SU-DHL-6 (cell line): Measurements from ENCODE around the gene GIGYF2.

Experiments
- H2AFZ ChIP-seq: fragments of 200-600 bp; sonication (generic); 2 replicates; pipeline ENCODE4 v1.6.1; 2014; ENCODE audit warnings: low read depth, mild to moderate bottlenecking, moderate library complexity, mixed read lengths, antibody characterized with exemption, low read length; ENCODE audit not compliant: severe bottlenecking
- H3F3A ChIP-seq: fragments of 200-600 bp; shearing (Covaris generic); 2 replicates; pipeline ENCODE4 v1.6.0; 2016; ENCODE audit warnings: antibody characterized with exemption, mild to moderate bottlenecking; ENCODE audit not compliant: insufficient read depth
- H3K27ac ChIP-seq: fragments of 200-600 bp; sonication (generic); 2 replicates; pipeline ENCODE4 v1.5.1; 2016; ENCODE audit warnings: low read depth, mild to moderate bottlenecking, low read length, moderate library complexity, mixed read lengths
- H3K27me3 ChIP-seq: fragments of 200-600 bp; sonication (generic), shearing (Covaris generic); 2 replicates; pipeline ENCODE4 v1.6.0; 2014; ENCODE audit warnings: mild to moderate bottlenecking, low read length
- H3K36me3 ChIP-seq: fragments of 200-600 bp; sonication (generic); 2 replicates; pipeline ENCODE4 v1.6.1; 2014; ENCODE audit warnings: mild to moderate bottlenecking, low read length, mixed read lengths
- H3K4me2 ChIP-seq: fragments of 300-600, 200-600 bp; shearing (Covaris generic), sonication (generic); 2 replicates; pipeline ENCODE4 v1.6.0; 2014; ENCODE audit warnings: low read length, low read depth, mild to moderate bottlenecking; ENCODE audit not compliant: poor library complexity, severe bottlenecking
- H3K4me3 ChIP-seq: fragments of 200-600 bp; sonication (generic); 2 replicates; pipeline ENCODE4 v1.5.1; 2014; ENCODE audit warnings: antibody characterized with exemption, low read length, mild to moderate bottlenecking, mixed read lengths; ENCODE audit not compliant: insufficient read depth, poor library complexity, severe bottlenecking
- H3K79me2 ChIP-seq: fragments of 200-600 bp; sonication (generic); 2 replicates; pipeline ENCODE4 v1.6.1; 2014; ENCODE audit warnings: mild to moderate bottlenecking, low read length, moderate library complexity; ENCODE audit not compliant: insufficient read depth
- H3K9ac ChIP-seq: fragments of 200-600 bp; sonication (generic); 2 replicates; pipeline ENCODE4 v1.7.0; 2014; ENCODE audit warnings: mild to moderate bottlenecking, low read length
- H3K9me2 ChIP-seq: fragments of 200-600 bp; sonication (generic); replicated peaks from 2 replicates; pipeline ENCODE4 v1.6.1; 2014; ENCODE audit warnings: low read length; ENCODE audit not compliant: insufficient read depth
- H3K9me3 ChIP-seq: fragments of 200-600 bp; sonication (generic); 2 replicates; pipeline ENCODE4 v1.6.1; 2014; ENCODE audit warnings: low read length, mixed read lengths; ENCODE audit not compliant: insufficient read depth
- H4K20me1 ChIP-seq: fragments of 200-600 bp; sonication (generic); 2 replicates; pipeline ENCODE4 v1.6.1; 2014; ENCODE audit warnings: low read depth, mild to moderate bottlenecking, antibody characterized with exemption, low read length, moderate library complexity, mixed read lengths
- EZH2phosphoT487 ChIP-seq: fragments of 200-600 bp; sonication (generic), shearing (Covaris generic); conservative IDR thresholded peaks from 2 replicates; pipeline ENCODE4 v1.6.1; 2018; ENCODE audit warnings: mild to moderate bottlenecking, antibody characterized with exemption, low read length, moderate library complexity, mixed read lengths
- TF ChIP-seq, protein P1 (sequence below): fragments of 200-600 bp; sonication (generic); IDR thresholded peaks from one replicate; pipeline ENCODE4 v1.5.1; 2017; ENCODE audit warnings: antibody characterized with exemption, mild to moderate bottlenecking, low read length, moderate library complexity; ENCODE audit not compliant: insufficient read depth, poor library complexity, severe bottlenecking

GIGYF2 gene

DNA sequence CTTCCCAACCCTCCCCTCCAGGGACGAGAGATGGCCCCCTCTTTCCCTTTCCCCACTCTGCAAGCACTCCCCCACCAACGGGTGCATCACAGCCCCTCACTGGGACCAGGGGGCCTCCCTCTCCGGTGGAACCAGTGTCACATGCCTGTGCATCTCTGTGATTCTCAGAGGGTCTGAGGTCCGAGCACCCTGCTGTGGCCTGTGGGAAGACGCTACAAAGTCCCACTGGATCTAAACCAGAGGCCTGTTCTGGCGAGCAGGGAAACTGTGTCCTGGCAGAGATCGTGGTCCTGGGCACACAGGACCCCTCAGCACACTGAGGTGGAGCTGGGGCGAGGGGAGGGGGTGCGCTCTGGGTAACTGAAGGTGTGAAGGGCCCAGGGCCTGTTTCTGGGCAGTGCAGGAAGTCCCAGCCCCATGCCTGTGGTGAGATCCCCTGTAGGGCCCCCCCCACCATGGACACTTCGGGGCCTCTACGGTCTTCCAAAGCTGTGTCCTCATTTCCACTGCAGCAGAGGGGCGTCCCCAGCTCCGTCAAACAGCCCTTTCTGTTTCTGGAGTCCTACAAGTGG is 180.9 kb downstream of the GIGYF2 start:
- no peak overlapping the region for H3K27ac ChIP-seq
- no peaks in the 10 kb centered on the region for H4K20me1 ChIP-seq
- H3F3A ChIP-seq, result no peaks in the 10 kb centered on the region
- H3K9me2 ChIP-seq, result no peaks in the 10 kb centered on the region
- H3K27me3 ChIP-seq, result no peaks in the 10 kb centered on the region
- H3K79me2 ChIP-seq, result no peaks in the 10 kb centered on the region
- H3K4me3 ChIP-seq, result no peak overlapping the region
- H3K36me3 ChIP-seq, result no peaks in the 10 kb centered on the region
- H3K4me2 ChIP-seq, result no peak overlapping the region
- H3K9ac ChIP-seq, result no peak overlapping the region
- TF ChIP-seq, protein P1, sequence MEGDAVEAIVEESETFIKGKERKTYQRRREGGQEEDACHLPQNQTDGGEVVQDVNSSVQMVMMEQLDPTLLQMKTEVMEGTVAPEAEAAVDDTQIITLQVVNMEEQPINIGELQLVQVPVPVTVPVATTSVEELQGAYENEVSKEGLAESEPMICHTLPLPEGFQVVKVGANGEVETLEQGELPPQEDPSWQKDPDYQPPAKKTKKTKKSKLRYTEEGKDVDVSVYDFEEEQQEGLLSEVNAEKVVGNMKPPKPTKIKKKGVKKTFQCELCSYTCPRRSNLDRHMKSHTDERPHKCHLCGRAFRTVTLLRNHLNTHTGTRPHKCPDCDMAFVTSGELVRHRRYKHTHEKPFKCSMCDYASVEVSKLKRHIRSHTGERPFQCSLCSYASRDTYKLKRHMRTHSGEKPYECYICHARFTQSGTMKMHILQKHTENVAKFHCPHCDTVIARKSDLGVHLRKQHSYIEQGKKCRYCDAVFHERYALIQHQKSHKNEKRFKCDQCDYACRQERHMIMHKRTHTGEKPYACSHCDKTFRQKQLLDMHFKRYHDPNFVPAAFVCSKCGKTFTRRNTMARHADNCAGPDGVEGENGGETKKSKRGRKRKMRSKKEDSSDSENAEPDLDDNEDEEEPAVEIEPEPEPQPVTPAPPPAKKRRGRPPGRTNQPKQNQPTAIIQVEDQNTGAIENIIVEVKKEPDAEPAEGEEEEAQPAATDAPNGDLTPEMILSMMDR, result no peak
- TF ChIP-seq EZH2phosphoT487, result no peak
- no peaks in the 10 kb centered on the region for H3K9me3 ChIP-seq
- no peak overlapping the region for H2AFZ ChIP-seq

DNA sequence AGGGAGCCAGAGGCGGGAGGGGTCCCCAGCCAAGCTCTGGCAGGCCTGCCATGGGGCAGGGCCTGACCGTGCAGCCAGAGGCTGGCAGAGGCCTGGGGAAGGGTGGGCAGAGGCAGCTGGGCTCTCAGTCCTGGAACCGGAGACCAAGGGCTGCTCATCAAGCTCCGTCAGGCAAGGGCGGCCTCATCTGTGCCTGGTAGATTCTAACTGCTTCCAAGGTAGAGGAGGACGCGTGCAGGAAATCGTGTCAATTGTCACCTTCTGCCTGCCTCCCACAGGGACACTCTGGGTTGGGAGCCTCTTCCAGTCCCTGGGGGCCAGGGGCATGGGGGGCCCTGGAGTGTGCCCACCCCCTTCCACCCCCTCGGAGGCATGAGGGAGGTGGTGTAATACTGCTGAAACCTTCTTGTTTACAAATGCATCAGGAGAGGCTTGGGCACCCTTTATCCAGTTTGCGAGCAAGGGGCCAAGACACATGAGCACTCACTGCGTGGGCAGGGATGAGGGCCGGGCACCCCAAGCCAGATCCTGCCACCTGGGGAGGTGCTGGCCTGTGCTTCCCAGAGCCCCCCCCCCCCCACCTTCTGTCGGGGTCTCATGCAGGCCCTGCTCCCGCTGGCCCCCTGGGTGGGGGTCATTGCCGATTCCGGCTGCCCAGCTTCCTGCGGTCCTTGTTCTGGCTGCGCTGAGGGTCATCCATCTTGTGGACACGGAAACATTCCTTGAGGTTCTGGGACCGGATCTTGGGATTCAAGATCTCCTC is 181.9 kb downstream of the GIGYF2 start:
- H3K27me3 ChIP-seq, result no peaks in the 10 kb centered on the region
- H3F3A ChIP-seq, result no peaks in the 10 kb centered on the region
- H3K4me3 ChIP-seq, result no peak overlapping the region
- H3K27ac ChIP-seq, result no peak overlapping the region
- no peaks in the 10 kb centered on the region for H3K9me3 ChIP-seq
- H3K9ac ChIP-seq, result no peak overlapping the region
- H3K9me2 ChIP-seq, result no peaks in the 10 kb centered on the region
- H4K20me1 ChIP-seq, result no peaks in the 10 kb centered on the region
- no peak overlapping the region for H3K4me2 ChIP-seq
- no peak overlapping the region for H2AFZ ChIP-seq
- no peaks in the 10 kb centered on the region for H3K36me3 ChIP-seq
- no peaks in the 10 kb centered on the region for H3K79me2 ChIP-seq
- TF ChIP-seq, protein P1, result no peak
- TF ChIP-seq EZH2phosphoT487, result no peak

DNA sequence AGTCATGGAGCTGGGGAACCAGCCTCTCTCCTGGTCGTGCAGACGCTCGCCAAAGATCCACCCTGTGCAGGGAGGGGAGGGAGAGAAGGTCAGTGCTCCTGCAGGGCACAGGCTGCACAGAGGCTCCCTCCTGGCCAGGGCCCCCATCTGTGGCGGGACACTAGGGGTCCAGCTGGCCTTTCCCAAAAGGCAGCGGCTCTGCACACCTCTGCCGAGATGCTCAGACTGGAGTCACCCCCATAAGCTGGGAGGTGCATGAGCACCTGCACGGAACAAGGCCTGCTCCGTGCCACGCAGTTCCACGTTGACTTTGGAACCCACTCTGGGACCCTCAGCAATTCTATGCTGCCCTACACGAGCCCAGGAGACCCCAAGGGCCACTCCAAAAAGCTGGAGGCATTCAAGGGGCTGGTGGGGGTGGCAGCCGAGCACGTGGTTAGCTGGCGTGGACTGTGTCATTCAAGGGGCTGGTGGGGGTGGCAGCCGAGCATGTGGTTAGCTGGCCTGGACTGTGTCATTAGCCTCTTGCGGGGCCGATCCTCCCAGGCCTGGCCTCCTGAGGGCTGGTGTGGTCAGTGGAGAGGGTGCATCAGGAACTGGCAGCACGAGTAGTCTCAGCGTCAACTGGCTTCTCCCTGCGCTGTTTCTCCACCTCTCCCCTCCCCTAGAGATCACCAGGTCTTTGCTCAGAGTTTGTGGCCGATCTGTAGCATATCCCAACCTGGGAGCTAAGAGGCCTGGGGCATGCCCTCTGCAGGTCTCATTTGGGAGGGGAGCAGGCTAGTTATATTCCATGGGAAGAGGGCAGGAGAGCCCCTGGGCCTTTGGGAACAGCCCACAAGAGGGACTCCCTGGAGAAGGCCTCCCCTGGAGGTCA is 182.7 kb downstream of the GIGYF2 start:
- TF ChIP-seq EZH2phosphoT487, result no peak
- TF ChIP-seq, protein P1, result no peak
- H3K27ac ChIP-seq, result no peak overlapping the region
- H4K20me1 ChIP-seq, result no peaks in the 10 kb centered on the region
- no peaks in the 10 kb centered on the region for H3F3A ChIP-seq
- H3K79me2 ChIP-seq, result no peaks in the 10 kb centered on the region
- no peaks in the 10 kb centered on the region for H3K36me3 ChIP-seq
- H3K9me3 ChIP-seq, result no peaks in the 10 kb centered on the region
- H2AFZ ChIP-seq, result no peak overlapping the region
- no peak overlapping the region for H3K4me3 ChIP-seq
- H3K4me2 ChIP-seq, result no peak overlapping the region
- no peak overlapping the region for H3K9ac ChIP-seq
- no peaks in the 10 kb centered on the region for H3K27me3 ChIP-seq
- no peaks in the 10 kb centered on the region for H3K9me2 ChIP-seq
